T-cell (primary cell): ENCODE results near the gene DNAL4. TPM values are rescaled to one million over a fixed set of nuclear protein-coding genes. Genes with fewer than 3 reads are reported as not detected.

ENCODE experiments used
- ATAC-seq, 4 experiments: fragments of 200-7000 bp in 3 of 4; fragments of 150-1000 bp in 1 of 4; cut with Tn5 transposase; replicated peaks in 1 of 4; 1 replicate in 3 of 4; 2 replicates in 1 of 4; pipeline ENCODE4 v1.10.0; 2021; ENCODE audit warnings: moderate library complexity in 3 of 4, mild to moderate bottlenecking in 2 of 4, moderate number of reproducible peaks in 1 of 4
- CTCF ChIA-PET, 2 donors: fragments of 300-600 bp; sonication (Branson Sonifier 250); formaldehyde crosslinking; loops; one replicate each; lab custom pipeline; 2022; ENCODE audit warnings: antibody characterized with exemption in 2 of 2; lab: Charles Lee
- POLR2A ChIA-PET, 2 donors: fragments of 300-600 bp; sonication (Branson Sonifier 250); formaldehyde crosslinking; loops; one replicate each; lab custom pipeline; 2022; ENCODE audit warnings: antibody characterized with exemption in 2 of 2; lab: Charles Lee
- DNase-seq, 35 experiments: peaks; one replicate each; pipeline versions ENCODE4 v3.0.0 to v3.0.0-alpha.2; 2013 to 2023
- H3K27ac ChIP-seq: one replicate; pipeline ENCODE4 v1.5.1; 2013; ENCODE audit warnings: low read length
- H3K27me3 ChIP-seq, 2 experiments: replicated peaks in 1 of 2; 1 replicate in 1 of 2; 2 replicates in 1 of 2; pipeline versions ENCODE4 v1.6.1 to v1.7.0; 2013; ENCODE audit warnings: low read length in 1 of 2, mixed read lengths in 1 of 2; ENCODE audit not compliant: control insufficient read depth in 2 of 2, insufficient read depth in 2 of 2; ENCODE audit errors: extremely low read depth in 1 of 2
- H3K36me3 ChIP-seq, 2 donors: 1 replicate in 1 of 2; 2 replicates in 1 of 2; pipeline versions ENCODE4 v1.6.1 to v1.7.0; 2013; ENCODE audit warnings: low read length in 1 of 2; ENCODE audit not compliant: control insufficient read depth in 2 of 2, insufficient read depth in 1 of 2; ENCODE audit errors: extremely low read depth in 1 of 2
- H3K4me1 ChIP-seq, 2 experiments: 1 replicate in 1 of 2; 2 replicates in 1 of 2; pipeline versions ENCODE4 v1.6.1 to v1.7.0; 2013; ENCODE audit warnings: low read length in 2 of 2, mixed read lengths in 1 of 2; ENCODE audit not compliant: insufficient read depth in 2 of 2, control insufficient read depth in 1 of 2; ENCODE audit errors: extremely low read depth in 1 of 2
- H3K4me3 ChIP-seq, 2 donors: 1 replicate in 1 of 2; 2 replicates in 1 of 2; pipeline versions ENCODE4 v1.5.1 to v1.7.0; 2013; ENCODE audit warnings: mild to moderate bottlenecking in 2 of 2, low read length in 1 of 2, moderate library complexity in 1 of 2; ENCODE audit not compliant: control insufficient read depth in 1 of 2; ENCODE audit errors: extremely low read depth in 1 of 2
- H3K9me3 ChIP-seq: 2 replicates; pipeline ENCODE4 v1.7.0; 2013
- H3K27ac Mint-ChIP-seq, 2 donors: one replicate each; pipeline ENCODE4 v1.8.0; 2020 to 2021; ENCODE audit warnings: mild to moderate bottlenecking in 2 of 2, mixed read lengths in 2 of 2
- H3K27me3 Mint-ChIP-seq, 2 donors: one replicate each; pipeline ENCODE4 v1.8.0; 2021 to 2022; ENCODE audit warnings: mixed read lengths in 2 of 2
- H3K36me3 Mint-ChIP-seq: one replicate; pipeline ENCODE4 v1.8.0; 2021; ENCODE audit warnings: mixed read lengths
- H3K4me1 Mint-ChIP-seq, 3 donors: one replicate each; pipeline ENCODE4 v1.8.0; 2020 to 2022; ENCODE audit warnings: mixed read lengths in 3 of 3, mild to moderate bottlenecking in 1 of 3
- H3K4me3 Mint-ChIP-seq, 3 donors: one replicate each; pipeline ENCODE4 v1.8.0; 2020 to 2022; ENCODE audit warnings: mild to moderate bottlenecking in 3 of 3, mixed read lengths in 3 of 3, moderate library complexity in 3 of 3
- H3K9me3 Mint-ChIP-seq, 3 donors: one replicate each; pipeline ENCODE4 v1.8.0; 2020 to 2022; ENCODE audit warnings: mixed read lengths in 3 of 3
- WGBS: methylation state at CpG from one replicate; pipeline ENCODE4 v1.1.5; 2013; ENCODE audit warnings: missing lambda C conversion rate; ENCODE audit not compliant: insufficient coverage; 5-methylcytosine and 5-hydroxymethylcytosine counted together
- total RNA-seq, 35 experiments: library from RNA in 6 of 35; stranded (reverse) in 6 of 35; fragments of 120-200 nt in 1 of 35; gene quantifications; one replicate each; pipeline versions ENCODE4 v1.2.1 to v1.2.4 and lab custom pipeline; 2013 to 2026

DNAL4 gene
- total RNA-seq, 5 donors from 2014 or later (not counting 1 experiment from before 2014, with no cell fraction given) = 5.4 to 13.0 (median 8.8) TPM

DNA sequence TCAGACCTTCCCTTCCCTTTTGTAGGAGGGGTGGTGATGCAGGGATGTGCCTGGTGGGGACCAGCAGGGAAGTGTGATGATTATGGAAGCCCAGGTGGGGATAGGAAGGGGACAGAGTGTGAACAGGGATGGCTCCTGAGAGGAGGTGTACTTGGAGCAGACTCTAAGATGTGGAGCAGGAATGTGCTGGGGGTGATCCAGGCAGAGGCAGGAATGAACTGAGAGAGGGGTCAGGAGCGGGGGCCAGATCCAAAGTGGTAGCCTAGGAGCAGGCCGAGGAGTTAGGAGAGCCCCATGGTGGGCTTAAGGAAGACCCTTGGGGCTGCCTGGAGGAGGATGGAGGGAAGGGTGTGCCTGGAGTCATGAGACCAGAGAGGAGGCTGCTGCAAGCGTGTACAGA lies 46.2 kb upstream of the DNAL4 start:
- CTCF ChIA-PET = interaction anchor here in 1 of 2 donors (0.7 kb wide), 1 partner anchor 30 kb away, joined by 3 read pairs; no protein-coding TSS in a partner anchor
- Histone ChIP-seq H3K4me3 (no peak overlapping the region), H3K27me3 (peaks cover 3 to 49% of the 10 kb centered on the region in 2 experiments), H3K9me3 (no peaks in the 10 kb centered on the region), H3K36me3 (no peaks in the 10 kb centered on the region), H3K4me1 (peaks cover 0 to 24% of the 10 kb centered on the region in 2 experiments), H3K27ac (no peak overlapping the region)
- POLR2A ChIA-PET = no interaction called here
- H3K36me3 Mint-ChIP-seq = peaks cover 6% of the 10 kb centered on the region
- DNase-seq (no peak), ATAC-seq (no peak)
- H3K9me3 Mint-ChIP-seq = no peaks in the 10 kb centered on the region
- no peak overlapping the region for H3K27ac Mint-ChIP-seq
- peaks cover 5 to 28% of the 10 kb centered on the region in 2 donors for H3K27me3 Mint-ChIP-seq
- peaks cover 29 to 33% (median 31%) of the 10 kb centered on the region in 3 donors for H3K4me1 Mint-ChIP-seq
- WGBS = 75% methylated on average over 3 of the region's 3 CpGs
- no peak overlapping the region for H3K4me3 Mint-ChIP-seq

DNA sequence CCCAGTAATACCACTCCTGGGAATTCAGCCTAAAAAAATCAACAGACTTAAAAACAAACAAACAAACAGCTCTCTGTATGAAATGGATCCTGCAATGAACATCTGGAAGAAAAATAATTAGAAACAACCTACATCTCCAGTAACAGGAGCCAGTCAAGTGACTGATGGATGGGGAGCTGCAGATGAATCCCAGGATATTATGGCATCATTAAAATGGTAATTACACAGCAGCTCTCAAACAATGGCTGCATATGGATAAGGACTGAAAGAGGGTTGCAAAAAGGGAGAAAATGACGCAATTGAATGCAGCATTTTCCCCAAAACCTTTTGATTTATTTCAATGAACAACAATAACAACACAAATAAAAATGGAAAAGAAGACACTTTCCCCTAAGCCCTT lies 45.7 kb upstream of the DNAL4 start:
- Mint-ChIP-seq H3K27ac (no peak overlapping the region), H3K9me3 (no peaks in the 10 kb centered on the region), H3K27me3 (peaks cover 5 to 28% of the 10 kb centered on the region in 2 donors), H3K4me3 (no peak overlapping the region), H3K36me3 (peaks cover 6% of the 10 kb centered on the region), H3K4me1 (peaks cover 29 to 33% (median 31%) of the 10 kb centered on the region in 3 donors)
- Histone ChIP-seq H3K36me3 (no peaks in the 10 kb centered on the region), H3K4me1 (peaks cover 0 to 24% of the 10 kb centered on the region in 2 experiments), H3K9me3 (no peaks in the 10 kb centered on the region), H3K27me3 (peaks cover 3 to 45% of the 10 kb centered on the region in 2 experiments), H3K27ac (no peak overlapping the region), H3K4me3 (no peak overlapping the region)
- ChIA-PET POLR2A (no interaction called here), CTCF (interaction anchor here in 1 of 2 donors (0.7 kb wide), 1 partner anchor 30 kb away, joined by 3 read pairs; no protein-coding TSS in a partner anchor)
- no CpG with 5 or more reads among the region's 1 CpG for WGBS
- DNase-seq (no peak), ATAC-seq (no peak)

DNA sequence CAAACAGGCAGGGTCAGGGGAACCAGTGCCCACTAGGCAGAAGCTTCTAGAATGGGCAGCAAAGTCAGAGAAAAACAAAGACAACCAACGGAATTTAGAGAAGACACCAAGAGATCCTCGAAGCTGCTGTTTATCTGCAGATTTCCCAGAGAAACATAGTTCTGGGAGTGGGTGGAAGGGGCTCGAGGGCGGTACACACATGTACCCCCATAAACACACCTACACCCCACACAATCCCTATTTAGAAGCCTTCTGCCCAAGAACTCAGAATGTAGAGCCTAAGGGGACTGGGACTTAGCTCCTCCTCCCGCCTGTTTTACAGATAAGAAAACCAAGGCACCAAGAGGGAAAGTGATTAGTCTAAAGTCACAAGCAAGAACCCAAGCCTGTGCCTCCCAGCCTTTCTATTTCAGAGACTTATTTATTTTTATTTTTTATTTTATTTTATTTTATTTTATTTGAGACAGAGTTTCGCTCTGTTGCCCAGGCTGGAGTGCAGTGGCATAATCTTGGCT lies 43.5 kb upstream of the DNAL4 start:
- no CpG with 5 or more reads among the region's 6 CpGs for WGBS
- no peak overlapping the region for H3K4me3 ChIP-seq
- POLR2A ChIA-PET = no interaction called here
- no peaks in the 10 kb centered on the region for H3K9me3 Mint-ChIP-seq
- H3K4me3 Mint-ChIP-seq = no peak overlapping the region
- H3K36me3 ChIP-seq = no peaks in the 10 kb centered on the region
- H3K9me3 ChIP-seq = no peaks in the 10 kb centered on the region
- H3K27me3 ChIP-seq = peaks cover 3 to 34% of the 10 kb centered on the region in 2 experiments
- H3K27me3 Mint-ChIP-seq = peaks cover 5 to 22% of the 10 kb centered on the region in 2 donors
- H3K27ac ChIP-seq = no peak overlapping the region
- H3K27ac Mint-ChIP-seq = no peak overlapping the region
- peaks cover 23 to 26% (median 24%) of the 10 kb centered on the region in 3 donors for H3K4me1 Mint-ChIP-seq
- no peak for DNase-seq
- peaks cover 6% of the 10 kb centered on the region for H3K36me3 Mint-ChIP-seq
- CTCF ChIA-PET = interaction anchor here in 1 of 2 donors (0.5 kb wide), 1 partner anchor 298 kb away, joined by 3 read pairs; no protein-coding TSS in a partner anchor
- H3K4me1 ChIP-seq = peaks cover 0 to 12% of the 10 kb centered on the region in 2 experiments
- ATAC-seq = no peak

DNA sequence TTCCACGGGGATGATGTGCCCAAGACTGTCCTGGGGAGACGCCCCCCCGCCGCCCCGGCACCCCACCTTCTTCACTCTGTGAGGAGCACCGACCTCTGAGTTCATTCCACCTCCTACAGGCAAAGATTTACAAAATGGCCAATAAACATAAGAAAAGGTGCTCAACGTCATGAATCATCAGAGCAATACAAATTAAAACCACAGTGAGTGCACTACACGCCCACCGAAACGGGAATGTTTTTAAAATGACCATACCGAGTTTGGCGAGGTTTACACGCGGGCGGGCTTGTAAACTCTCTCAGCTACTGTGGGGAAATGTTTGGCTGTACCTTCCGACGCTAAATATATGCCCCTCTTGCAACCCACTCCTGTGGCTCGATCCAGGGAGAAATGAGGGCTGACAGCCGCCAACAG lies 42.0 kb upstream of the DNAL4 start:
- no peak overlapping the region for H3K4me3 ChIP-seq
- DNase-seq (no peak), ATAC-seq (no peak)
- Mint-ChIP-seq H3K27ac (no peak overlapping the region), H3K9me3 (no peaks in the 10 kb centered on the region), H3K27me3 (peaks cover 5 to 18% of the 10 kb centered on the region in 2 donors), H3K36me3 (peaks cover 6% of the 10 kb centered on the region), H3K4me3 (no peak overlapping the region), H3K4me1 (peaks cover 14 to 17% (median 14%) of the 10 kb centered on the region in 3 donors)
- CTCF ChIA-PET = no interaction called here
- no peaks in the 10 kb centered on the region for H3K4me1 ChIP-seq
- no peak overlapping the region for H3K27ac ChIP-seq
- 80% methylated on average over 10 of the region's 19 CpGs for WGBS
- POLR2A ChIA-PET = no interaction called here
- H3K27me3 ChIP-seq = peaks cover 0 to 21% of the 10 kb centered on the region in 2 experiments
- no peaks in the 10 kb centered on the region for H3K36me3 ChIP-seq
- no peaks in the 10 kb centered on the region for H3K9me3 ChIP-seq

DNA sequence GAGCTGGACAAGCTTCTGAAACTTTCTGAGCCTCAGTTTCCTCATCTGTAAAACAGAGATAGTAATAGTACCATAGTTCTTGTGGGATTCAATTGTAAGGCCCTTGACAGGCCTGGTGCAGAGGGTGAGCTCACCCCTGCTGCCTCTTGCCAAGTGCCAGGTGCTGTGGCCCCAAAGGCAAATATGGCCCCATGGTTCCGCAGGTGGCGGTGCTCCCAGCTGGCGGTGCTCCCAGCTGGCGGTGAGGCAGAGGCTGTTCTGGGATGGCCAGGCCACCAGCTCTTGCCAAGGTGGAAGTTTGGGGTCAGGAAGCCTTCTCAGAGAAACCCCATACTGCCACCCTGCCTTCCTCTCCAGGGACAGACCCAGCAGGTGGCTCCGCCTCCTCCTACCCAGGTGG lies 41.0 kb upstream of the DNAL4 start:
- ChIA-PET POLR2A (no interaction called here), CTCF (no interaction called here)
- H3K36me3 Mint-ChIP-seq = peaks cover 3% of the 10 kb centered on the region

DNA sequence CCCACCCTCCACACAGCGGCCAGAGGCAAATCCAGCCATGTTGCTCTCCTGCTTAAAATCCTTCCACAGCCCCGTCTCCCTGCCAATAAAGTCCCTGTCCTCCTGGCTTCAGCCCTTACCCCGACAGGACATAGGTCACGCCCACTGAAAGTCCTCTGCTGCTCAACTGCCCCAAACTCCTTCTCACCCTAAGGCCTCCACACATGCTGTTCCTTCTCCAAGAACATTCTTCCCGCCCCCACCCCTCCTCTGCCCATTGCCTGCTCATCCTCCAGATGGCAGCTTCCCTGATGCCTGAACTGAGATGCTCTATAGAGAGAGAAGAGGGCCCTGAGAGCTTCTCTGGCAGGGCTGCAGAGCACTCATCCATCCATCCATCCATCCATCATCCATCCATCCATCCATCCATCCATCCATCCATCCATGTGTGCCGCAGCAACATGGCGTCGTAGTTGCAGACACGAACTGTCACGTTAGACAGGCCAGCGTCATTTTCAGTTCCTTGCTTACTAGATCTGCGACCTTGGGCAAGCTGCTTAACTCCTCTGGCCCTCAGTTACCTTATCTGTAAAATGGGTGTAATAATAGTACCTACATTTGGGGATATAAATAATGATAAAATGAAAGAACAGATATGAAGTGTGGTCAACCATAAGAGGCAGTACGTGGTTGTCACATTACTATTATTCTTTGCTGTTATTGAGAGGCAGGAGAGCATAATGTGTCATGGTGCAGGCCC lies 40.4 kb upstream of the DNAL4 start:
- Mint-ChIP-seq H3K27ac (no peak overlapping the region), H3K36me3 (no peaks in the 10 kb centered on the region), H3K27me3 (peaks cover 0 to 4% of the 10 kb centered on the region in 2 donors), H3K4me3 (no peak overlapping the region), H3K9me3 (no peaks in the 10 kb centered on the region), H3K4me1 (peaks cover 0 to 3% (median 0%) of the 10 kb centered on the region in 3 donors)
- Histone ChIP-seq H3K4me1 (no peaks in the 10 kb centered on the region), H3K4me3 (no peak overlapping the region), H3K27ac (no peak overlapping the region), H3K27me3 (peaks cover 0 to 12% of the 10 kb centered on the region in 2 experiments), H3K9me3 (no peaks in the 10 kb centered on the region), H3K36me3 (no peaks in the 10 kb centered on the region)
- CTCF ChIA-PET = no interaction called here
- DNase-seq (no peak), ATAC-seq (no peak)
- POLR2A ChIA-PET = no interaction called here
- 79% methylated on average over 8 of the region's 13 CpGs for WGBS

More for the DNA sequence above, 41.0 kb upstream of the DNAL4 start:
- Histone ChIP-seq H3K9me3 (no peaks in the 10 kb centered on the region), H3K27me3 (peaks cover 0 to 13% of the 10 kb centered on the region in 2 experiments), H3K27ac (no peak overlapping the region), H3K4me1 (no peaks in the 10 kb centered on the region), H3K36me3 (no peaks in the 10 kb centered on the region), H3K4me3 (no peak overlapping the region)
- H3K27me3 Mint-ChIP-seq = peaks cover 0 to 9% of the 10 kb centered on the region in 2 donors
- peaks cover 5 to 8% (median 5%) of the 10 kb centered on the region in 3 donors for H3K4me1 Mint-ChIP-seq
- H3K4me3 Mint-ChIP-seq = no peak overlapping the region
- WGBS = 87% methylated on average over 3 of the region's 5 CpGs
- ATAC-seq = no peak
- no peak for DNase-seq
- H3K9me3 Mint-ChIP-seq = no peaks in the 10 kb centered on the region
- H3K27ac Mint-ChIP-seq = no peak overlapping the region
